NB4 (cell line): Measurements from ENCODE around the gene POLR2L.

Experiments used
- CTCF ChIP-seq: IDR thresholded peaks from one replicate; pipeline ENCODE4 v1.5.1; 2012; ENCODE audit warnings: low read depth, low read length
- MYC ChIP-seq: IDR thresholded peaks from 2 replicates; pipeline ENCODE4 v1.6.1; 2011; ENCODE audit warnings: low read depth, low read length
- POLR2A ChIP-seq: IDR thresholded peaks from 2 replicates; pipeline ENCODE4 v1.6.1; 2011; ENCODE audit warnings: mild to moderate bottlenecking; ENCODE audit not compliant: insufficient read length; ENCODE audit errors: extremely low read depth

DNA sequence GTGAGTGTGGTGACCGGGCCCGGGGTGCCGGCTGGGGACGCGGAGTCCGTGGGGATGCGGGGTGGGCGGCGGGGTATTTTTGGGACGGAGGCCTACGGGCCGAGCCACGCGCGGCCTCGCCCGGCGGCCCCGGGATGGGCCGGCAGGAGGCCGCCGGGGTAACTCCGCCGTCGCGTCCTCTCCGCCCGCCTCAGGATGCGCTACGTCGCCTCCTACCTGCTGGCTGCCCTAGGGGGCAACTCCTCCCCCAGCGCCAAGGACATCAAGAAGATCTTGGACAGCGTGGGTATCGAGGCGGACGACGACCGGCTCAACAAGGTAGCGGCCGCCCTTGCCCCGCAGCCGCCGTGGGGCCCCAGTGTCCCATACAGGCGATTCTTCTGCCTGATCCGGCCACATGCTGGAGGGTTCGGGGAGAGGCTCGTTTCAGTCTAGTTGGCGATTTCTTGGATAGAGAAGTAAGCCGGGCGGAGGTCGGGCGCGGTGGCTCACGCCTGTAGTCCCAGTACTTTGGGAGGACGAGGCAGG, 32.2 kb downstream of the POLR2L start:
- TF ChIP-seq POLR2A: no peak
- TF ChIP-seq CTCF: no peak
- no peak for TF ChIP-seq MYC
